ENCODE measurements around the gene XKR8.

GRCh38 chr1:27952147-27952546, 7.6 kb upstream of the XKR8 start:
- TF ChIP-seq CTCF (conservative IDR thresholded peaks at IDR 0.05; ENCODE audit: low read depth, low read length) (no peak), POLR2A (IDR thresholded peaks at IDR 0.05; ENCODE audit: low read depth, low read length) (no peak), CHD1 (IDR thresholded peaks at IDR 0.05; ENCODE audit: low read depth, low read length) (no peak), ELK1 (IDR thresholded peaks at IDR 0.05; ENCODE audit: borderline replicate concordance, low read depth, low read length) (no peak)

All from IMR-90 (cell line).